ENCODE data around the gene MTUS2.

GRCh38 chr13:29386246-29386645 is 566.1 kb downstream of the MTUS2 start:
- TF ChIP-seq, protein P1, sequence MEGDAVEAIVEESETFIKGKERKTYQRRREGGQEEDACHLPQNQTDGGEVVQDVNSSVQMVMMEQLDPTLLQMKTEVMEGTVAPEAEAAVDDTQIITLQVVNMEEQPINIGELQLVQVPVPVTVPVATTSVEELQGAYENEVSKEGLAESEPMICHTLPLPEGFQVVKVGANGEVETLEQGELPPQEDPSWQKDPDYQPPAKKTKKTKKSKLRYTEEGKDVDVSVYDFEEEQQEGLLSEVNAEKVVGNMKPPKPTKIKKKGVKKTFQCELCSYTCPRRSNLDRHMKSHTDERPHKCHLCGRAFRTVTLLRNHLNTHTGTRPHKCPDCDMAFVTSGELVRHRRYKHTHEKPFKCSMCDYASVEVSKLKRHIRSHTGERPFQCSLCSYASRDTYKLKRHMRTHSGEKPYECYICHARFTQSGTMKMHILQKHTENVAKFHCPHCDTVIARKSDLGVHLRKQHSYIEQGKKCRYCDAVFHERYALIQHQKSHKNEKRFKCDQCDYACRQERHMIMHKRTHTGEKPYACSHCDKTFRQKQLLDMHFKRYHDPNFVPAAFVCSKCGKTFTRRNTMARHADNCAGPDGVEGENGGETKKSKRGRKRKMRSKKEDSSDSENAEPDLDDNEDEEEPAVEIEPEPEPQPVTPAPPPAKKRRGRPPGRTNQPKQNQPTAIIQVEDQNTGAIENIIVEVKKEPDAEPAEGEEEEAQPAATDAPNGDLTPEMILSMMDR (IDR thresholded peaks at IDR 0.05 in 8 of 11, conservative IDR thresholded peaks at IDR 0.05 in 3 of 11): no peak
- TF ChIP-seq POLR2AphosphoS5 (IDR thresholded peaks at IDR 0.05): no peak
